Panc1 (cell line): ENCODE results near the gene AFDN. TPM values are rescaled to one million over a fixed set of nuclear protein-coding genes. Genes with fewer than 3 reads are reported as not detected.

Experiments
- ATAC-seq: fragments of 200-7000 bp; cut with Tn5 transposase; 2 replicates; pipeline ENCODE4 v1.9.1; 2020; ENCODE audit warnings: mild to moderate bottlenecking, moderate library complexity
- BruUV-seq: library from RNA; stranded (reverse); fragments of 400-500 nt; replicated peaks from 2 replicates; lab custom pipeline; 2021; lab: Mats Ljungman, UMichigan
- CTCF ChIA-PET: fragments of 300-600 bp; sonication (Branson Sonifier 250); formaldehyde crosslinking; loops from one replicate; lab custom pipeline; 2022; ENCODE audit warnings: antibody characterized with exemption; lab: Charles Lee
- POLR2A ChIA-PET: fragments of 300-600 bp; sonication (Branson Sonifier 250); formaldehyde crosslinking; loops from one replicate; lab custom pipeline; 2022; ENCODE audit warnings: antibody characterized with exemption; lab: Charles Lee
- DNase-seq: peaks from one replicate; pipeline ENCODE4 v3.0.0-alpha.2; 2010; ENCODE audit warnings: low read depth, low spot score
- H3K27ac ChIP-seq: 2 replicates; pipeline ENCODE4 v1.5.1; 2011; ENCODE audit warnings: mild to moderate bottlenecking, low read length, inconsistent platforms
- H3K27me3 ChIP-seq: fragments of 200-500 bp; sonication (Bioruptor generic); 2 replicates; pipeline ENCODE4 v1.6.0; 2014; ENCODE audit warnings: low read length, inconsistent platforms; ENCODE audit not compliant: control insufficient read depth, insufficient read depth
- H3K36me3 ChIP-seq: fragments of 200-500 bp; sonication (Bioruptor generic); 2 replicates; pipeline ENCODE4 v1.5.1; 2014; ENCODE audit warnings: inconsistent platforms, mild to moderate bottlenecking, low read length, moderate library complexity; ENCODE audit not compliant: control insufficient read depth, insufficient read depth
- H3K4me1 ChIP-seq: 2 replicates; pipeline ENCODE4 v1.5.1; 2011; ENCODE audit warnings: inconsistent platforms, mild to moderate bottlenecking, low read length, moderate library complexity; ENCODE audit not compliant: control insufficient read depth, insufficient read depth
- H3K4me3 ChIP-seq, 2 experiments: 2 replicates each; pipeline ENCODE4 v1.5.1; 2011 to 2012; ENCODE audit warnings: low read depth in 2 of 2, low read length in 2 of 2, mild to moderate bottlenecking in 2 of 2, inconsistent platforms in 1 of 2, moderate library complexity in 1 of 2
- H3K9me3 ChIP-seq: fragments of 200-500 bp; sonication (Bioruptor generic); 2 replicates; pipeline ENCODE4 v1.5.1; 2014; ENCODE audit warnings: low read depth, mild to moderate bottlenecking, inconsistent platforms, low read length, moderate library complexity; ENCODE audit not compliant: control insufficient read depth, insufficient read depth
- POLR2AphosphoS5 ChIP-seq: IDR thresholded peaks from 2 replicates; pipeline ENCODE4 v1.6.1; 2012; ENCODE audit warnings: mild to moderate bottlenecking, low read depth, low read length, moderate library complexity
- SIN3A ChIP-seq: IDR thresholded peaks from 2 replicates; pipeline ENCODE4 v1.6.1; 2012; ENCODE audit warnings: low read depth, mild to moderate bottlenecking, low read length, moderate library complexity, borderline replicate concordance; ENCODE audit not compliant: insufficient read depth
- TCF7L2 ChIP-seq: IDR thresholded peaks from 2 replicates; pipeline ENCODE4 v1.6.1; 2011; ENCODE audit warnings: mild to moderate bottlenecking, low read depth, low read length, inconsistent platforms
- in situ Hi-C: cut with HindIII; loops from 2 replicates; pipeline ENCODE4 v1.10.0; 2016; ENCODE audit warnings: low sequenced_read_pairs, low pct_unique_long_range_greater_than_20kb
- intact Hi-C: fragments of 100-400 bp; cut with micrococcal nuclease; formaldehyde crosslinking; loops from one replicate; pipeline ENCODE4 v1.10.0; 2022; ENCODE audit not compliant: unreplicated experiment
- total RNA-seq: library from RNA; stranded (reverse); gene quantifications from one replicate; pipeline ENCODE4 v1.2.1, GENCODE V29; 2021; ENCODE audit not compliant: unreplicated experiment
- TF ChIP-seq, protein P1 (sequence below), 2 experiments: IDR thresholded peaks; 2 replicates each; pipeline ENCODE4 v1.6.1; 2011 to 2012; ENCODE audit warnings: low read depth in 2 of 2, control low read depth in 1 of 2, low read length in 1 of 2, mild to moderate bottlenecking in 1 of 2, moderate library complexity in 1 of 2; ENCODE audit not compliant: insufficient read depth in 1 of 2
- TF ChIP-seq, protein P2 (sequence below): fragments of 450-650 bp; IDR thresholded peaks from 2 replicates; pipeline ENCODE4 v1.5.1; 2017; ENCODE audit warnings: mild to moderate bottlenecking

AFDN gene
- total RNA-seq, 1 experiment from 2014 or later = 143 TPM

DNA sequence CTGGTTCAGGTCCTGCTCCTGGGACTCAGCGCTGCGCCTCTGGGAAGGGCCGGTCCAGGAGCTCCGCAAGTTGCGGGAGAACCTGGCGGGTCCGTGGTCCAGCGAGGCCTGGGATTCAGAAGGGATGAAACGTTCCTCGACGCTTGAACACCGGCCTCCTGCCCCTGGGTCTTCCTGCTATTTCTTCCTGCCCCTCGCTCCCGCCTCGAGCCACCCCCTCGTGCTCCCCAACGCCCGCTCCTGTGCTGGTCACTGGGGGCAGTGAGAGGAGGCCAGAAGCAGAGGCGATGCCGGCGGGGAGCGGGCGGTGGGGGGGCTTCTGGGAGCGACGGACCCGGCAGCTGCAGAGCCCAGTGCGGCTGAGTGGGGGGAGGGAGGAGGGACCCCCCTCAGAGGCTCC is 150.0 kb downstream of the AFDN start:
- intact Hi-C loops = no loop called here
- ChIA-PET CTCF (no interaction called here), POLR2A (no interaction called here)
- Histone ChIP-seq H3K36me3 (no peaks in the 10 kb centered on the region), H3K27me3 (no peaks in the 10 kb centered on the region), H3K27ac (no peak overlapping the region), H3K4me3 (no peak overlapping the region), H3K9me3 (no peaks in the 10 kb centered on the region), H3K4me1 (no peaks in the 10 kb centered on the region)
- ATAC-seq (no peak), DNase-seq (no peak)
- no TSS peak for BruUV-seq
- TF ChIP-seq SIN3A = no peak
- in situ Hi-C loops = no loop called here

GRCh38 chr6:167977717-167978467 is 151.2 kb downstream of the AFDN start:
- intact Hi-C loops (no loop called here), in situ Hi-C loops (no loop called here)
- no peak overlapping the region for H3K27ac ChIP-seq
- ChIA-PET POLR2A (no interaction called here), CTCF (no interaction called here)
- no peak for ATAC-seq
- no peaks in the 10 kb centered on the region for H3K4me1 ChIP-seq
- no TSS peak for BruUV-seq
- no peak overlapping the region for H3K4me3 ChIP-seq
- TF ChIP-seq SIN3A (no peak), POLR2AphosphoS5 (no peak), TCF7L2 (no peak)
- TF ChIP-seq, protein P1, sequence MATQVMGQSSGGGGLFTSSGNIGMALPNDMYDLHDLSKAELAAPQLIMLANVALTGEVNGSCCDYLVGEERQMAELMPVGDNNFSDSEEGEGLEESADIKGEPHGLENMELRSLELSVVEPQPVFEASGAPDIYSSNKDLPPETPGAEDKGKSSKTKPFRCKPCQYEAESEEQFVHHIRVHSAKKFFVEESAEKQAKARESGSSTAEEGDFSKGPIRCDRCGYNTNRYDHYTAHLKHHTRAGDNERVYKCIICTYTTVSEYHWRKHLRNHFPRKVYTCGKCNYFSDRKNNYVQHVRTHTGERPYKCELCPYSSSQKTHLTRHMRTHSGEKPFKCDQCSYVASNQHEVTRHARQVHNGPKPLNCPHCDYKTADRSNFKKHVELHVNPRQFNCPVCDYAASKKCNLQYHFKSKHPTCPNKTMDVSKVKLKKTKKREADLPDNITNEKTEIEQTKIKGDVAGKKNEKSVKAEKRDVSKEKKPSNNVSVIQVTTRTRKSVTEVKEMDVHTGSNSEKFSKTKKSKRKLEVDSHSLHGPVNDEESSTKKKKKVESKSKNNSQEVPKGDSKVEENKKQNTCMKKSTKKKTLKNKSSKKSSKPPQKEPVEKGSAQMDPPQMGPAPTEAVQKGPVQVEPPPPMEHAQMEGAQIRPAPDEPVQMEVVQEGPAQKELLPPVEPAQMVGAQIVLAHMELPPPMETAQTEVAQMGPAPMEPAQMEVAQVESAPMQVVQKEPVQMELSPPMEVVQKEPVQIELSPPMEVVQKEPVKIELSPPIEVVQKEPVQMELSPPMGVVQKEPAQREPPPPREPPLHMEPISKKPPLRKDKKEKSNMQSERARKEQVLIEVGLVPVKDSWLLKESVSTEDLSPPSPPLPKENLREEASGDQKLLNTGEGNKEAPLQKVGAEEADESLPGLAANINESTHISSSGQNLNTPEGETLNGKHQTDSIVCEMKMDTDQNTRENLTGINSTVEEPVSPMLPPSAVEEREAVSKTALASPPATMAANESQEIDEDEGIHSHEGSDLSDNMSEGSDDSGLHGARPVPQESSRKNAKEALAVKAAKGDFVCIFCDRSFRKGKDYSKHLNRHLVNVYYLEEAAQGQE (IDR thresholded peaks at IDR 0.05; ENCODE audit: insufficient read depth in 1 of 2, low read depth in 2 of 2, low read length in 1 of 2) = no peak
- TF ChIP-seq, protein P2, sequence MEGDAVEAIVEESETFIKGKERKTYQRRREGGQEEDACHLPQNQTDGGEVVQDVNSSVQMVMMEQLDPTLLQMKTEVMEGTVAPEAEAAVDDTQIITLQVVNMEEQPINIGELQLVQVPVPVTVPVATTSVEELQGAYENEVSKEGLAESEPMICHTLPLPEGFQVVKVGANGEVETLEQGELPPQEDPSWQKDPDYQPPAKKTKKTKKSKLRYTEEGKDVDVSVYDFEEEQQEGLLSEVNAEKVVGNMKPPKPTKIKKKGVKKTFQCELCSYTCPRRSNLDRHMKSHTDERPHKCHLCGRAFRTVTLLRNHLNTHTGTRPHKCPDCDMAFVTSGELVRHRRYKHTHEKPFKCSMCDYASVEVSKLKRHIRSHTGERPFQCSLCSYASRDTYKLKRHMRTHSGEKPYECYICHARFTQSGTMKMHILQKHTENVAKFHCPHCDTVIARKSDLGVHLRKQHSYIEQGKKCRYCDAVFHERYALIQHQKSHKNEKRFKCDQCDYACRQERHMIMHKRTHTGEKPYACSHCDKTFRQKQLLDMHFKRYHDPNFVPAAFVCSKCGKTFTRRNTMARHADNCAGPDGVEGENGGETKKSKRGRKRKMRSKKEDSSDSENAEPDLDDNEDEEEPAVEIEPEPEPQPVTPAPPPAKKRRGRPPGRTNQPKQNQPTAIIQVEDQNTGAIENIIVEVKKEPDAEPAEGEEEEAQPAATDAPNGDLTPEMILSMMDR = no peak
- no peaks in the 10 kb centered on the region for H3K9me3 ChIP-seq
- no peak for DNase-seq
- H3K27me3 ChIP-seq = no peaks in the 10 kb centered on the region
- H3K36me3 ChIP-seq = no peaks in the 10 kb centered on the region

- CTCF ChIA-PET = no interaction called here
- intact Hi-C loops = no loop called here
- Histone ChIP-seq H3K27me3 (no peaks in the 10 kb centered on the region), H3K27ac (no peak overlapping the region), H3K9me3 (no peaks in the 10 kb centered on the region), H3K36me3 (no peaks in the 10 kb centered on the region), H3K4me3 (no peak overlapping the region), H3K4me1 (no peaks in the 10 kb centered on the region)
- in situ Hi-C loops = no loop called here
- POLR2A ChIA-PET = no interaction called here
- BruUV-seq = no TSS peak
- TF ChIP-seq SIN3A (no peak), TCF7L2 (no peak), POLR2AphosphoS5 (no peak)
- TF ChIP-seq, protein P1 (IDR thresholded peaks at IDR 0.05; ENCODE audit: insufficient read depth in 1 of 2, low read depth in 2 of 2, low read length in 1 of 2) = no peak
- TF ChIP-seq, protein P2 = no peak
- ATAC-seq (no peak), DNase-seq (no peak)
These were observed 151.9 kb downstream of the AFDN start for GRCh38 chr6:167978607-167979006.
